Chondrocyte (in vitro differentiated cells): ENCODE results near the gene EEF2. TPM values are rescaled to one million over a fixed set of nuclear protein-coding genes. Genes with fewer than 3 reads are reported as not detected.

Experiments
- DNase-seq: peaks from one replicate; pipeline ENCODE4 v3.0.0; 2021; ENCODE audit warnings: mixed read lengths, low spot score
- H3K27ac Mint-ChIP-seq: one replicate; pipeline ENCODE4 v1.8.0; 2021; ENCODE audit warnings: mild to moderate bottlenecking, moderate library complexity, mixed read lengths; ENCODE audit not compliant: unreplicated experiment
- H3K27me3 Mint-ChIP-seq: 2 replicates; pipeline ENCODE4 v1.8.0; 2021; ENCODE audit warnings: low read depth, mixed read lengths
- H3K36me3 Mint-ChIP-seq: 2 replicates; pipeline ENCODE4 v1.8.0; 2021; ENCODE audit warnings: low read depth, mixed read lengths
- H3K4me1 Mint-ChIP-seq: 2 replicates; pipeline ENCODE4 v1.8.0; 2021; ENCODE audit warnings: low read depth, mild to moderate bottlenecking, mixed read lengths
- H3K4me3 Mint-ChIP-seq: one replicate; pipeline ENCODE4 v1.8.0; 2021; ENCODE audit warnings: mild to moderate bottlenecking, moderate library complexity, mixed read lengths; ENCODE audit not compliant: unreplicated experiment
- H3K9me3 Mint-ChIP-seq: 2 replicates; pipeline ENCODE4 v1.8.0; 2021; ENCODE audit warnings: low read depth, mixed read lengths
- microRNA-seq: library from miRNA; unstranded; fragments of <30 nt; microRNA quantifications from one replicate; pipeline ENCODE4 v1.2.0, GENCODE V29; 2020; ENCODE audit warnings: borderline number of aligned reads
- total RNA-seq: library from RNA; stranded (reverse); gene quantifications from 3 replicates; pipeline ENCODE4 v1.2.1, GENCODE V29; 2021
- TF ChIP-seq, protein P1 (sequence below): fragments of 200-600 bp; sonication (generic); IDR thresholded peaks from 2 replicates; pipeline ENCODE4 v1.5.0; 2021; ENCODE audit warnings: antibody characterized with exemption, mild to moderate bottlenecking, moderate library complexity

EEF2 gene
- total RNA-seq, 1 donor from 2014 or later = 2,370 TPM

DNA sequence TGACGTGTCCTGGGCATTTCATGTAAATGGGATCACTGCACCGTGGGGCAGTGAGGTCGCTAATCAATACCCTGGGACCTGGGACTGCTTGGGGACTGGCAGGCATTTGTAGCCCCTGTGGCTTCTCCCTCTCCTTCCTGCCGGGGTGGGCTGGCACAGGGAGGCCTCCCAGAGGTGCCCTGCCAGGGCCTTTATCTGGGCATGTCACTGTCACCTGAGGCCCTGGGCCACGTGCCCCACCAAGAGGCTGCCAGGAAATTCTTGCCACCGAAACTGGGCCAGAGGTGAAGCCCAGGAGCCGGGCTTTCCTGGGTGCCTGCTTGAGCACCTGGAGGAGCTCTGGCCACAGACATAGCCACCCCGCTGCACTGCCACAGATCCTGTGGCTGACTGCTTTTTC lies 54.2 kb downstream of the EEF2 start:
- H3K4me3 Mint-ChIP-seq = no peak overlapping the region
- TF ChIP-seq, protein P1, sequence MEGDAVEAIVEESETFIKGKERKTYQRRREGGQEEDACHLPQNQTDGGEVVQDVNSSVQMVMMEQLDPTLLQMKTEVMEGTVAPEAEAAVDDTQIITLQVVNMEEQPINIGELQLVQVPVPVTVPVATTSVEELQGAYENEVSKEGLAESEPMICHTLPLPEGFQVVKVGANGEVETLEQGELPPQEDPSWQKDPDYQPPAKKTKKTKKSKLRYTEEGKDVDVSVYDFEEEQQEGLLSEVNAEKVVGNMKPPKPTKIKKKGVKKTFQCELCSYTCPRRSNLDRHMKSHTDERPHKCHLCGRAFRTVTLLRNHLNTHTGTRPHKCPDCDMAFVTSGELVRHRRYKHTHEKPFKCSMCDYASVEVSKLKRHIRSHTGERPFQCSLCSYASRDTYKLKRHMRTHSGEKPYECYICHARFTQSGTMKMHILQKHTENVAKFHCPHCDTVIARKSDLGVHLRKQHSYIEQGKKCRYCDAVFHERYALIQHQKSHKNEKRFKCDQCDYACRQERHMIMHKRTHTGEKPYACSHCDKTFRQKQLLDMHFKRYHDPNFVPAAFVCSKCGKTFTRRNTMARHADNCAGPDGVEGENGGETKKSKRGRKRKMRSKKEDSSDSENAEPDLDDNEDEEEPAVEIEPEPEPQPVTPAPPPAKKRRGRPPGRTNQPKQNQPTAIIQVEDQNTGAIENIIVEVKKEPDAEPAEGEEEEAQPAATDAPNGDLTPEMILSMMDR = no peak
- no peaks in the 10 kb centered on the region for H3K9me3 Mint-ChIP-seq
- no peaks in the 10 kb centered on the region for H3K4me1 Mint-ChIP-seq
- peaks cover 33% of the 10 kb centered on the region for H3K27me3 Mint-ChIP-seq
- H3K27ac Mint-ChIP-seq = no peak overlapping the region
- H3K36me3 Mint-ChIP-seq = peaks cover 1% of the 10 kb centered on the region
- no peak for DNase-seq

Small RNAs within 50 kb of the gene (microRNA-seq; reads per million reads assigned to microRNA genes)
- gene MIR637 = not detected

Other genes starting within 250 kb of the EEF2 start
- 17.8 to 20.4 TPM (median 18.2 TPM) in 3 replicates for gene APBA3, start 223.8 kb downstream of the EEF2 start, total RNA-seq
- 41.6 to 52.4 TPM (median 42.9 TPM) in 3 replicates for gene MRPL54, start 222.8 kb downstream of the EEF2 start, total RNA-seq
- gene RAX2, start 213.2 kb downstream of the EEF2 start, total RNA-seq = not detected in 3 replicates
- not detected in 3 replicates for gene MATK, start 199.1 kb downstream of the EEF2 start, total RNA-seq
- gene ZFR2, start 116.4 kb downstream of the EEF2 start, total RNA-seq = not detected in 3 replicates
- not detected in 3 replicates for gene ATCAY, start 104.8 kb downstream of the EEF2 start, total RNA-seq
- gene NMRK2, start 52.4 kb downstream of the EEF2 start, total RNA-seq = not detected in 3 replicates
- 131 to 185 TPM (median 170 TPM) in 3 replicates for gene DAPK3, start 14.4 kb downstream of the EEF2 start, total RNA-seq
- 26.3 to 29.7 TPM (median 26.7 TPM) in 3 replicates for gene PIAS4, start 22.3 kb upstream of the EEF2 start, total RNA-seq
- 29.4 to 29.9 TPM (median 29.5 TPM) in 3 replicates for gene ZBTB7A, start 81.4 kb upstream of the EEF2 start, total RNA-seq
- gene MAP2K2, start 138.7 kb upstream of the EEF2 start, total RNA-seq = 131 to 168 TPM (median 158 TPM) in 3 replicates
- not detected in 3 replicates for gene CREB3L3, start 168.2 kb upstream of the EEF2 start, total RNA-seq
- gene SIRT6, start 197.1 kb upstream of the EEF2 start, total RNA-seq = 19.5 to 21.9 TPM (median 19.7 TPM) in 3 replicates
- 0.47 to 1.3 TPM (median 0.92 TPM) in 3 replicates for gene ANKRD24, start 197.2 kb upstream of the EEF2 start, total RNA-seq
- gene EBI3, start 244.1 kb upstream of the EEF2 start, total RNA-seq = 1.2 to 2.6 TPM (median 1.2 TPM) in 3 replicates